Measurements from ENCODE around the gene DGKB. TPM values are rescaled to one million over a fixed set of nuclear protein-coding genes. Genes with fewer than 3 reads are reported as not detected.

Gene DGKB
- total RNA-seq, 4 donors from 2014 or later: 0.07 to 0.95 (median 0.34) TPM

GRCh38 chr7:14787551-14787950 is 115.0 kb downstream of the DGKB start:
- ATAC-seq: no peak

GRCh38 chr7:14786314-14786895 is 116.1 kb downstream of the DGKB start:
- no peak for TF ChIP-seq CTCF (IDR thresholded peaks at IDR 0.05 in 4 of 5, conservative IDR thresholded peaks at IDR 0.05 in 1 of 5)
- TF ChIP-seq POLR2A (IDR thresholded peaks at IDR 0.05): no peak
- in situ Hi-C loops (cut with MboI; ENCODE audit: low sequenced_read_pairs in 4 of 4): no loop called here
- no peaks in the 10 kb centered on the region for H3K36me3 ChIP-seq
- H3K4me1 ChIP-seq: no peaks in the 10 kb centered on the region
- intact Hi-C loops (cut with DNase I; ENCODE audit: low total_unique reads): no loop called here
- ATAC-seq: no peak
- DNase-seq: no peak
- H3K27ac ChIP-seq: no peak overlapping the region
- H3K9me3 ChIP-seq: no peaks in the 10 kb centered on the region
- H3K4me3 ChIP-seq: no peak overlapping the region
- no peaks in the 10 kb centered on the region for H3K27me3 ChIP-seq

More at GRCh38 chr7:14787551-14787950, 115.0 kb downstream of the DGKB start:
- no peak for TF ChIP-seq CTCF (IDR thresholded peaks at IDR 0.05 in 4 of 5, conservative IDR thresholded peaks at IDR 0.05 in 1 of 5)
- no peak for TF ChIP-seq POLR2A (IDR thresholded peaks at IDR 0.05)
- DNase-seq: no peak
- Histone ChIP-seq H3K4me1 (no peaks in the 10 kb centered on the region), H3K27me3 (no peaks in the 10 kb centered on the region), H3K4me3 (no peak overlapping the region), H3K36me3 (no peaks in the 10 kb centered on the region), H3K9me3 (no peaks in the 10 kb centered on the region), H3K27ac (no peak overlapping the region)
- in situ Hi-C loops (cut with MboI; ENCODE audit: low sequenced_read_pairs in 4 of 4) (no loop called here), intact Hi-C loops (cut with DNase I; ENCODE audit: low total_unique reads) (no loop called here)

- no peak overlapping the region for H3K27ac ChIP-seq
These were observed 124.7 kb downstream of the DGKB start for GRCh38 chr7:14777806-14778205.

GRCh38 chr7:14776266-14776665 is 126.3 kb downstream of the DGKB start:
- no peaks in the 10 kb centered on the region for H3K27me3 ChIP-seq
- no peaks in the 10 kb centered on the region for H3K4me1 ChIP-seq
- no peak overlapping the region for H3K27ac ChIP-seq
- H3K4me3 ChIP-seq: no peak overlapping the region
- TF ChIP-seq CTCF (IDR thresholded peaks at IDR 0.05 in 4 of 5, conservative IDR thresholded peaks at IDR 0.05 in 1 of 5): no peak
- TF ChIP-seq POLR2A (IDR thresholded peaks at IDR 0.05): no peak
- H3K36me3 ChIP-seq: no peaks in the 10 kb centered on the region
- DNase-seq: no peak
- no peak for ATAC-seq
- H3K9me3 ChIP-seq: no peaks in the 10 kb centered on the region
- in situ Hi-C loops (cut with MboI; ENCODE audit: low sequenced_read_pairs in 4 of 4): no loop called here
- intact Hi-C loops (cut with DNase I; ENCODE audit: low total_unique reads): no loop called here

More at GRCh38 chr7:14777806-14778205, 124.7 kb downstream of the DGKB start:
- DNase-seq (no peak), ATAC-seq (no peak)
- Histone ChIP-seq H3K4me3 (no peak overlapping the region), H3K27me3 (no peaks in the 10 kb centered on the region), H3K9me3 (no peaks in the 10 kb centered on the region), H3K4me1 (no peaks in the 10 kb centered on the region), H3K36me3 (no peaks in the 10 kb centered on the region)
- intact Hi-C loops (cut with DNase I; ENCODE audit: low total_unique reads): no loop called here
- TF ChIP-seq POLR2A (IDR thresholded peaks at IDR 0.05): no peak
- TF ChIP-seq CTCF (IDR thresholded peaks at IDR 0.05 in 4 of 5, conservative IDR thresholded peaks at IDR 0.05 in 1 of 5): no peak
- in situ Hi-C loops (cut with MboI; ENCODE audit: low sequenced_read_pairs in 4 of 4): no loop called here
